ENCODE data around the gene KIAA0930. TPM values are rescaled to one million over a fixed set of nuclear protein-coding genes. Genes with fewer than 3 reads are reported as not detected.

The KIAA0930 gene
- total and polyA plus RNA-seq, 2 of the 4 experiments (the other 2 are of a cell fraction) = 25.3 to 34.1 TPM

GRCh38 chr22:45285263-45286058, 44.8 kb upstream of the KIAA0930 start:
- POLR2A ChIA-PET (ENCODE audit: unreplicated experiment) = no interaction called here
- intact Hi-C loops (cut with micrococcal nuclease) = no loop called here
- H3K4me2 ChIP-seq (ENCODE audit: low read depth, low read length) = no peak overlapping the region
- no peak overlapping the region for H3K56ac ChIP-seq (ENCODE audit: extremely low read depth, insufficient read depth, low read length)
- H3K9me3 ChIP-seq (ENCODE audit: control insufficient read depth, insufficient read depth, low read length) = no peaks in the 10 kb centered on the region
- H3K14ac ChIP-seq (replicated peaks; ENCODE audit: low read depth, low read length) = no peak overlapping the region
- H2BK5ac ChIP-seq (ENCODE audit: low read depth, low read length, poor library complexity, severe bottlenecking) = no peak overlapping the region
- DNase-seq (no peak), ATAC-seq (ENCODE audit: low read depth) (peak; percentile 30; the same call in 1 of the 2 replicates)
- H3K27ac ChIP-seq (ENCODE audit: insufficient read depth, low read length) = no peak overlapping the region
- H3K36me3 ChIP-seq (ENCODE audit: control insufficient read depth, insufficient read depth, low read length) = no peaks in the 10 kb centered on the region
- no peak overlapping the region for H4K91ac ChIP-seq (ENCODE audit: insufficient read depth, low read depth, low read length)
- peaks cover 6% of the 10 kb centered on the region for H3K4me1 ChIP-seq (ENCODE audit: control insufficient read depth, insufficient read depth, low read length)
- WGBS, 2 experiments (ENCODE audit: extremely low coverage in 2 of 2, insufficient read length in 1 of 2) = 36% methylated on average over 8 of the region's 16 CpGs; no CpG with 5 or more reads in 1 of the 2 experiments
- H3K9me1 ChIP-seq (ENCODE audit: insufficient read depth, low read length) = peaks cover 3% of the 10 kb centered on the region
- H2BK20ac ChIP-seq (ENCODE audit: low read depth, low read length) = no peak overlapping the region
- H4K8ac ChIP-seq (ENCODE audit: low read depth in 2 of 2, low read length in 2 of 2) = no peak overlapping the region
- H3K9ac ChIP-seq (ENCODE audit: low read depth, low read length) = no peak overlapping the region
- H2AFZ ChIP-seq (replicated peaks; ENCODE audit: low read length, poor library complexity) = peak overlapping the region; percentile 9
- dilution Hi-C loops (cut with HindIII; ENCODE audit: low sequenced_read_pairs, unreplicated experiment) = no loop called here
- H3K4ac ChIP-seq (ENCODE audit: low read depth, low read length) = no peak overlapping the region
- no peaks in the 10 kb centered on the region for H4K20me1 ChIP-seq (ENCODE audit: insufficient read depth, low read length)
- CTCF ChIA-PET = no interaction called here
- peaks cover 27% of the 10 kb centered on the region for H3K27me3 ChIP-seq (ENCODE audit: control insufficient read depth, insufficient read depth, low read length)
- in situ Hi-C loops (cut with MboI; ENCODE audit: low sequenced_read_pairs) = no loop called here
- H3K4me3 ChIP-seq (ENCODE audit: insufficient read depth, low read depth, low read length) = no peak overlapping the region
- 0 out of 2 replicates have a peak overlapping the region, but pooled peaks have one; percentile 8 for H2AK5ac ChIP-seq (ENCODE audit: low read depth, low read length)
- no TSS peak for BruUV-seq (replicated peaks)
- H2BK120ac ChIP-seq (ENCODE audit: low read depth, low read length) = no peak overlapping the region
- no peaks in the 10 kb centered on the region for H3K79me1 ChIP-seq (ENCODE audit: low read depth in 1 of 2, low read length in 2 of 2)
- no peak overlapping the region for H3K23ac ChIP-seq (ENCODE audit: low read depth, low read length)
- H4K5ac ChIP-seq (ENCODE audit: low read depth, low read length) = no peak overlapping the region
- H3K18ac ChIP-seq (ENCODE audit: low read depth, low read length) = no peak overlapping the region
- H2AK9ac ChIP-seq (replicated peaks; ENCODE audit: low read depth, low read length, poor library complexity) = peak overlapping the region; percentile 48
- no peak for TF ChIP-seq MAZ (IDR thresholded peaks at IDR 0.05; ENCODE audit: borderline replicate concordance, low read depth, low read length)
- no peak for TF ChIP-seq FOS (IDR thresholded peaks at IDR 0.05; ENCODE audit: low read depth, low read length)
- no peak for TF ChIP-seq RFX5 (IDR thresholded peaks at IDR 0.05; ENCODE audit: low read depth, low read length)
- no peak for TF ChIP-seq CHD1 (IDR thresholded peaks at IDR 0.05; ENCODE audit: low read depth, low read length)
- H2BK15ac ChIP-seq (ENCODE audit: low read depth, low read length) = no peak overlapping the region; the same call in 2 of the 3 replicates
